Calu3 (cell line): ENCODE data around the gene REM1. TPM values are rescaled to one million over a fixed set of nuclear protein-coding genes. Genes with fewer than 3 reads are reported as not detected.
A peak's percentile ranks its signal among the peaks of the same experiment; 100 is the strongest.
"Not testable (repeated sequence)": the region's sequence is repeated elsewhere in the genome, so short reads cannot be mapped to it uniquely, and the experiment has no call there.

ENCODE experiments used
- Bru-seq: library from RNA; stranded (reverse); fragments of 400-500 nt; gene quantifications from one replicate; lab custom pipeline; 2021; lab: Mats Ljungman, UMichigan
- BruChase-seq, 2 experiments: library from RNA; stranded (reverse); fragments of 400-500 nt; gene quantifications; one replicate each; lab custom pipeline; 2021; lab: Mats Ljungman, UMichigan
- BruUV-seq: library from RNA; stranded (reverse); fragments of 400-500 nt; replicated peaks from 2 replicates; lab custom pipeline; 2021; lab: Mats Ljungman, UMichigan
- CTCF ChIA-PET: fragments of 300-600 bp; sonication (Branson Sonifier 250); formaldehyde crosslinking; loops from one replicate; lab custom pipeline; 2022; ENCODE audit warnings: antibody characterized with exemption; lab: Charles Lee
- DNase-seq: peaks from one replicate; pipeline ENCODE4 v3.0.0; 2022
- H3K27ac Mint-ChIP-seq: one replicate; pipeline ENCODE4 v1.8.0; 2022; ENCODE audit warnings: mixed read lengths; ENCODE audit not compliant: unreplicated experiment
- H3K27me3 Mint-ChIP-seq: one replicate; pipeline ENCODE4 v1.8.0; 2022; ENCODE audit warnings: mixed read lengths; ENCODE audit not compliant: unreplicated experiment
- H3K36me3 Mint-ChIP-seq: one replicate; pipeline ENCODE4 v1.8.0; 2022; ENCODE audit warnings: mild to moderate bottlenecking, moderate library complexity, mixed read lengths; ENCODE audit not compliant: insufficient read depth, unreplicated experiment
- H3K4me1 Mint-ChIP-seq: one replicate; pipeline ENCODE4 v1.8.0; 2022; ENCODE audit warnings: mild to moderate bottlenecking, low read depth, mixed read lengths; ENCODE audit not compliant: unreplicated experiment
- H3K4me3 Mint-ChIP-seq: one replicate; pipeline ENCODE4 v1.8.0; 2022; ENCODE audit warnings: mild to moderate bottlenecking, low read depth, moderate library complexity, mixed read lengths; ENCODE audit not compliant: unreplicated experiment
- H3K9me3 Mint-ChIP-seq: one replicate; pipeline ENCODE4 v1.8.0; 2022; ENCODE audit warnings: low read depth, mixed read lengths; ENCODE audit not compliant: unreplicated experiment
- intact Hi-C: fragments of 100-400 bp; cut with micrococcal nuclease; formaldehyde crosslinking; loops from one replicate; pipeline ENCODE4 v1.10.0; 2022; ENCODE audit not compliant: unreplicated experiment
- long read RNA-seq: library from polyadenylated mRNA; stranded (forward); transcript quantifications from one replicate; pipeline ENCODE4 v2.0.0, GENCODE V29; 2022
- total RNA-seq: library from RNA; stranded (reverse); gene quantifications from 2 replicates; pipeline ENCODE4 v1.2.3, GENCODE V29; 2022
- TF ChIP-seq, protein P1 (sequence below): fragments of 200-600 bp; IDR thresholded peaks from one replicate; pipeline ENCODE4 v1.8.0; 2022; ENCODE audit warnings: antibody characterized with exemption; ENCODE audit not compliant: unreplicated experiment

The REM1 gene, protein sequence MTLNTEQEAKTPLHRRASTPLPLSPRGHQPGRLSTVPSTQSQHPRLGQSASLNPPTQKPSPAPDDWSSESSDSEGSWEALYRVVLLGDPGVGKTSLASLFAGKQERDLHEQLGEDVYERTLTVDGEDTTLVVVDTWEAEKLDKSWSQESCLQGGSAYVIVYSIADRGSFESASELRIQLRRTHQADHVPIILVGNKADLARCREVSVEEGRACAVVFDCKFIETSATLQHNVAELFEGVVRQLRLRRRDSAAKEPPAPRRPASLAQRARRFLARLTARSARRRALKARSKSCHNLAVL
- not detected in 2 replicates for total RNA-seq
- Bru-seq, nascent RNA: not detected
- BruChase-seq, experiment 1, labeled RNA remaining after a 6-hour chase: not detected
- not detected for BruChase-seq, experiment 2, labeled RNA remaining after a 2-hour chase
- long read RNA-seq: 0 reads

DNA sequence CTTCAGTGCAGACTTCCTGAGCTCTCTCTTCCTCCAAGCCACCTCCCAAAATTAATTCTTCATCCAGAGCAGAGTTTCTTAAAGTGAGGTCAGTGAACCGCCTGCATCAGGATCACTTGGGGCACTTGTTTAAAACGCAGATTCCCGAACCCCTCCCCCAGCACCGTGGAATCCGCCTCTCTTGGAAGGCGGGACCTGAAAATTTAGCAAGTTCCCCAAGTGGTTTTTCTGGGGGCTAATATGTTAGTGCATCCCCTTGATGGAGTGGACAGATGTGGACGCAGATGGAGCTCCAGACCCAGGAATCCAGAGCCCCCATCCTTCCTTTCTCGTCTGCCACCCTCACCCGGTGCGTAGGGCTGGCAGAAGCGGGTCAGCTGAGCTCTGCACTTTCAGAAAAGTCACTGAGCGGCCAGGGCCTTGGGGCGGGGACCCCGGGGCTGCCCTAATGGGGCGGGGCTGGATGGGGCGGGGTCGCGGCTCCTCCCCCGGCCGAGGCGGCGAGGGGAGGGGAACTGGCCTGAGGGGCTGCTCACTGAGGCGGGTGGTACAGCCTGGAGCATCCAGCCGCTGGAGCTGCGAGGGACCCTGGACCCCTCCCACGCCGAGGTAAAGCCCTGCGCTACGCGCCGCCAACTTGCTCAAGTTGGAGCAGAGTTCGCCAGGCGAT lies at the start of gene REM1, which contains the start of gene DEFB124:
TSS of gene REM1 (plus strand) at position 531 of the 670 bp plus-strand sequence. CDS start 1,158 bp downstream, outside the sequence.
TSS of gene DEFB124 (minus strand) at position 370 of the 670 bp plus-strand sequence. CDS start 2,114 bp downstream, outside the sequence.
- no peaks in the 10 kb centered on the region for H3K36me3 Mint-ChIP-seq
- no peaks in the 10 kb centered on the region for H3K4me1 Mint-ChIP-seq
- H3K9me3 Mint-ChIP-seq: no peaks in the 10 kb centered on the region
- intact Hi-C loops: no loop called here
- TF ChIP-seq, protein P1, sequence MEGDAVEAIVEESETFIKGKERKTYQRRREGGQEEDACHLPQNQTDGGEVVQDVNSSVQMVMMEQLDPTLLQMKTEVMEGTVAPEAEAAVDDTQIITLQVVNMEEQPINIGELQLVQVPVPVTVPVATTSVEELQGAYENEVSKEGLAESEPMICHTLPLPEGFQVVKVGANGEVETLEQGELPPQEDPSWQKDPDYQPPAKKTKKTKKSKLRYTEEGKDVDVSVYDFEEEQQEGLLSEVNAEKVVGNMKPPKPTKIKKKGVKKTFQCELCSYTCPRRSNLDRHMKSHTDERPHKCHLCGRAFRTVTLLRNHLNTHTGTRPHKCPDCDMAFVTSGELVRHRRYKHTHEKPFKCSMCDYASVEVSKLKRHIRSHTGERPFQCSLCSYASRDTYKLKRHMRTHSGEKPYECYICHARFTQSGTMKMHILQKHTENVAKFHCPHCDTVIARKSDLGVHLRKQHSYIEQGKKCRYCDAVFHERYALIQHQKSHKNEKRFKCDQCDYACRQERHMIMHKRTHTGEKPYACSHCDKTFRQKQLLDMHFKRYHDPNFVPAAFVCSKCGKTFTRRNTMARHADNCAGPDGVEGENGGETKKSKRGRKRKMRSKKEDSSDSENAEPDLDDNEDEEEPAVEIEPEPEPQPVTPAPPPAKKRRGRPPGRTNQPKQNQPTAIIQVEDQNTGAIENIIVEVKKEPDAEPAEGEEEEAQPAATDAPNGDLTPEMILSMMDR: no peak
- no peak for DNase-seq
- no TSS peak for BruUV-seq
- CTCF ChIA-PET: interaction anchor here (0.6 to 3.7 kb wide), 3 partner anchors 14 to 811 kb away, joined by 3 to 17 read pairs (median 4); no protein-coding TSS in a partner anchor
- peaks cover 75% of the 10 kb centered on the region for H3K27me3 Mint-ChIP-seq
- H3K27ac Mint-ChIP-seq: no peak within 1 kb of the TSS
- peak within 1 kb of the TSS; percentile 32 for H3K4me3 Mint-ChIP-seq

DNA sequence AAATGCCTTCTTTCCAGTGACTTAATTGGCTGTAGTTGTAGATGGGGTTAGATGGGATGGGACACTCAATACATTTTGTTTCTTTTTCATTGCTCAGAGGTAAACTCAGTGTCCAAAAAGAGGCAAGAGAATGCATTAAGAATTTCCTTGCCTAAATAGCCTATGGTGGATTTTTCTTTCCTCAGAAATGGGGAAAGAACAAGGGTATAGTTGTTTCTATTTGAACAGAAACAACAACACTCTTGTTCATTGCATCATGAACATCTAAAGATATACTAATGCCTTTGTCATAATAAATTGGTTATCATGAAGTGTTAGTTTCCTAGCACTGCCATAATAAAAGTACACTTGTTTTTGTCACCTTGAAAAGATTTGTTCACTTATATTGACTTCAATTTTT lies 49.3 kb upstream of the REM1 start:
- CTCF ChIA-PET: no interaction called here
- Mint-ChIP-seq H3K27ac (no peak overlapping the region), H3K36me3 (no peaks in the 10 kb centered on the region), H3K4me1 (no peaks in the 10 kb centered on the region), H3K4me3 (no peak overlapping the region), H3K9me3 (no peaks in the 10 kb centered on the region), H3K27me3 (peaks cover 58% of the 10 kb centered on the region)
- DNase-seq: no peak
- intact Hi-C loops: no loop called here
- TF ChIP-seq, protein P1: no peak
- BruUV-seq: no TSS peak

DNA sequence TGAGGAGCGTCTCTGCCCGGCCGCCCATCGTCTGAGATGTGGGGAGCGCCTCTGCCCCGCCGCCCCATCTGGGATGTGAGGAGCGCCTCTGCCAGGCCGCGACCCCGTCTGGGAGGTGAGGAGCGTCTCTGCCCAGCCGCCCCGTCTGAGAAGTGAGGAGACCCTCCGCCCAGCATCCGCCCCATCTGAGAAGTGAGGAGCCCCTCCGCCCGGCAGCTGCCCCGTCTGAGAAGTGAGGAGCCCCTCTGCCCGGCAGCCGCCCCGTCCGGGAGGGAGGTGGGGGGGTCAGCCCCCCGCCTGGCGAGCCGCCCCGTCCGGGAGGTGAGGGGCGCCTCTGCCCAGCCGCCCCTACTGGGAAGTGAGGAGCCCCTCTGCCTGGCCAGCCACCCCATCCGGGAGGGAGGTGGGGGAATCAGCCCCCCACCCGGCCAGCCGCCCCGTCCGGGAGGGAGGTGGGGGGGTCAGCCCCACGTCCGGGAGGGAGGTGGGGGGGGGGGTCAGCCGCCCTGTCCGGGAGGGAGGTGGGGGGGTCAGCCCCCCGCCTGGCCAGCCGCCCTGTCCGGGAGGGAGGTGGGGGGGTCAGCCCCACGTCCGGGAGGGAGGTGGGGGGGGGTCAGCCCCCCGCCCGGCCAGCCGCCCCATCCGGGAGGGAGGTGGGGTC lies 48.1 kb upstream of the REM1 start:
- H3K36me3 Mint-ChIP-seq, H3K9me3 Mint-ChIP-seq, DNase-seq, BruUV-seq, CTCF ChIA-PET, H3K27ac Mint-ChIP-seq, H3K4me1 Mint-ChIP-seq, H3K4me3 Mint-ChIP-seq, intact Hi-C loops: not testable (repeated sequence)
- peaks cover 52% of the 10 kb centered on the region for H3K27me3 Mint-ChIP-seq

DNA sequence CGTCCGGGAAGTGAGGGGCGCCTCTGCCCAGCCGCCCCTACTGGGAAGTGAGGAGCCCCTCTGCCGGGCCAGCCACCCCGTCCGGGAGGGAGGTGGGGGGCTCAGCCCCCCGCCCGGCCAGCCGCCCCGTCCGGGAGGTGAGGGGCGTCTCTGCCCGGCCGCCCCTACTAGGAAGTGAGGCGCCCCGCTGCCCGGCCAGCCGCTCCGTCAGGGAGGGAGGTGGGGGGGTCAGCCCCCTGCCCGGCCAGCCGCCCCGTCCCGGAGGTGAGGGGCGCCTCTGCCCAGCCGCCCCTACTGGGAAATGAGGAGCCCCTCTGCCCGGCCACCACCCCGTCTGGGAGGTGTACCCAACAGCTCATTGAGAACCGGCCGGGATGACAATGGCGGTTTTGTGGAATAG lies 47.5 kb upstream of the REM1 start:
- H3K9me3 Mint-ChIP-seq, H3K36me3 Mint-ChIP-seq, BruUV-seq, H3K4me3 Mint-ChIP-seq, DNase-seq, intact Hi-C loops, CTCF ChIA-PET, H3K4me1 Mint-ChIP-seq, H3K27ac Mint-ChIP-seq: not testable (repeated sequence)
- peaks cover 51% of the 10 kb centered on the region for H3K27me3 Mint-ChIP-seq

DNA sequence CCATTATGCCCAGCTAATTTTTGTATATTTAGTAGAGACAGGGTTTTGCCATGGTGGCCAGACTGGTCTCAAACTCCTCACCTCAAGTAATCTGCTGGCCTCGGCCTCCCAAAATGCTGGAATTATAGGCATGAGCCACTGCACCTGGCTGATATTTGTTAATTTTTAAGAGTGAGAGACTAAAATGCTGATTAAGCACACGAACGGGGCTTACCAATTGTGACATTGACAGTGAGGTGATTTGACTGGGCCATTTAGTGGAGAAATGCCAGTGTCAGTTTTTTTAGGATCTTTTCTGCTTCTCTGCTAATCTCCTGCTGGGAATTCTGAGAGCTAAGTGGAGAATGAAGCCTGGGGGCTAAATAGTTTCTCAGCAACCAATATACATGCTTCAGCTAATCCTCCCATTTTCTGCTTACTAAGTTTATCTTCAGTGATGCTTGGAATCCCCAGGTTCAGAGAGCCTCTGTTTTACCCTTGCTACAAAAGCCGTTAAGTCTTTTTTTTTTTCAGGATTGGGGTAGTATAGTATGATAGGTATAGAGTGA lies 44.4 kb upstream of the REM1 start:
- no peaks in the 10 kb centered on the region for H3K9me3 Mint-ChIP-seq
- CTCF ChIA-PET: interaction anchor here (0.6 to 1.3 kb wide), 4 partner anchors 18 to 181 kb away, joined by 3 to 8 read pairs (median 4); partner anchors contain the start of gene HM13
- H3K36me3 Mint-ChIP-seq: no peaks in the 10 kb centered on the region
- H3K27me3 Mint-ChIP-seq: peaks cover 49% of the 10 kb centered on the region
- no TSS peak for BruUV-seq
- DNase-seq: no peak
- no peak overlapping the region for H3K27ac Mint-ChIP-seq
- TF ChIP-seq, protein P1: no peak
- H3K4me1 Mint-ChIP-seq: no peaks in the 10 kb centered on the region
- H3K4me3 Mint-ChIP-seq: no peak overlapping the region
- intact Hi-C loops: no loop called here
